HepG2 (cell line): ENCODE measurements around the gene LIN28B.

Experiments used
- EZH2 ChIP-seq: conservative IDR thresholded peaks from 2 replicates; pipeline ENCODE4 v1.6.1; 2012; ENCODE audit warnings: mild to moderate bottlenecking, low read depth, low read length, moderate library complexity
- POLR2A ChIP-seq, 2 experiments: IDR thresholded peaks; 2 replicates each; pipeline ENCODE4 v1.6.1; 2011; ENCODE audit warnings: low read depth in 2 of 2, low read length in 2 of 2, mild to moderate bottlenecking in 1 of 2, moderate library complexity in 1 of 2; ENCODE audit not compliant: insufficient read depth in 1 of 2
- SIN3B ChIP-seq: fragments of 150-350 bp; IDR thresholded peaks from 2 replicates; pipeline ENCODE4 v1.6.1; 2014; ENCODE audit warnings: low read length
- TF ChIP-seq, protein P1 (sequence below): sonication (generic); formaldehyde crosslinking; conservative IDR thresholded peaks from 2 replicates; pipeline ENCODE4 v1.4.0; 2020; ENCODE audit warnings: missing genetic modification reagents
- TF ChIP-seq, protein P2 (sequence below): sonication (generic); formaldehyde crosslinking; IDR thresholded peaks from 2 replicates; pipeline ENCODE4 v1.5.0; 2020; ENCODE audit warnings: mild to moderate bottlenecking, missing genetic modification reagents, moderate library complexity
- TF ChIP-seq, protein P3 (sequence below): sonication (generic); IDR thresholded peaks from 2 replicates; pipeline ENCODE4 v1.6.1; 2016; ENCODE audit warnings: low read depth, borderline replicate concordance

DNA sequence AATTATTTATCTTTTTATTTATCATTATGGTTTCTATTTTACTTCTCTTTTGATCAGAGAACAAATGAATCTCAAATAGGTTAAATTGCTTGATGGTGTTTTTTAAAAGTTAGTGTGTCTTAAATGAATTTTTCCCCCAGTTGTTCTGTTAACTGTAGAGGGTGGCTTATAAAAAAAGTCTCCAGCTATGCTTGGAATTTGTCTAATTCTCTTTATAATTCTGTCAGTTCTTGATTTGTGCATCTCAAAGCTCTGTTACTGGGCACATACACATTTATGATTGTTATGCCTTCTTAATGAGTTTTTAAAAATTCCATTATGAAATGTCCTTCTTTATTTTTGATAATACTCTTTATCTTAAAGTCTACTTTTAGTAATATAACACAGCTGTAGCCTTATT lies 58.0 kb downstream of the LIN28B start:
- TF ChIP-seq, protein P1, sequence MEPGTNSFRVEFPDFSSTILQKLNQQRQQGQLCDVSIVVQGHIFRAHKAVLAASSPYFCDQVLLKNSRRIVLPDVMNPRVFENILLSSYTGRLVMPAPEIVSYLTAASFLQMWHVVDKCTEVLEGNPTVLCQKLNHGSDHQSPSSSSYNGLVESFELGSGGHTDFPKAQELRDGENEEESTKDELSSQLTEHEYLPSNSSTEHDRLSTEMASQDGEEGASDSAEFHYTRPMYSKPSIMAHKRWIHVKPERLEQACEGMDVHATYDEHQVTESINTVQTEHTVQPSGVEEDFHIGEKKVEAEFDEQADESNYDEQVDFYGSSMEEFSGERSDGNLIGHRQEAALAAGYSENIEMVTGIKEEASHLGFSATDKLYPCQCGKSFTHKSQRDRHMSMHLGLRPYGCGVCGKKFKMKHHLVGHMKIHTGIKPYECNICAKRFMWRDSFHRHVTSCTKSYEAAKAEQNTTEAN: no peak
- TF ChIP-seq, protein P2, sequence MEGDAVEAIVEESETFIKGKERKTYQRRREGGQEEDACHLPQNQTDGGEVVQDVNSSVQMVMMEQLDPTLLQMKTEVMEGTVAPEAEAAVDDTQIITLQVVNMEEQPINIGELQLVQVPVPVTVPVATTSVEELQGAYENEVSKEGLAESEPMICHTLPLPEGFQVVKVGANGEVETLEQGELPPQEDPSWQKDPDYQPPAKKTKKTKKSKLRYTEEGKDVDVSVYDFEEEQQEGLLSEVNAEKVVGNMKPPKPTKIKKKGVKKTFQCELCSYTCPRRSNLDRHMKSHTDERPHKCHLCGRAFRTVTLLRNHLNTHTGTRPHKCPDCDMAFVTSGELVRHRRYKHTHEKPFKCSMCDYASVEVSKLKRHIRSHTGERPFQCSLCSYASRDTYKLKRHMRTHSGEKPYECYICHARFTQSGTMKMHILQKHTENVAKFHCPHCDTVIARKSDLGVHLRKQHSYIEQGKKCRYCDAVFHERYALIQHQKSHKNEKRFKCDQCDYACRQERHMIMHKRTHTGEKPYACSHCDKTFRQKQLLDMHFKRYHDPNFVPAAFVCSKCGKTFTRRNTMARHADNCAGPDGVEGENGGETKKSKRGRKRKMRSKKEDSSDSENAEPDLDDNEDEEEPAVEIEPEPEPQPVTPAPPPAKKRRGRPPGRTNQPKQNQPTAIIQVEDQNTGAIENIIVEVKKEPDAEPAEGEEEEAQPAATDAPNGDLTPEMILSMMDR (CRISPR knock-in tag): no peak
- TF ChIP-seq POLR2A (IDR thresholded peaks at IDR 0.05; ENCODE audit: insufficient read depth in 1 of 2, low read depth in 2 of 2, low read length in 2 of 2): no peak
- TF ChIP-seq, protein P3, sequence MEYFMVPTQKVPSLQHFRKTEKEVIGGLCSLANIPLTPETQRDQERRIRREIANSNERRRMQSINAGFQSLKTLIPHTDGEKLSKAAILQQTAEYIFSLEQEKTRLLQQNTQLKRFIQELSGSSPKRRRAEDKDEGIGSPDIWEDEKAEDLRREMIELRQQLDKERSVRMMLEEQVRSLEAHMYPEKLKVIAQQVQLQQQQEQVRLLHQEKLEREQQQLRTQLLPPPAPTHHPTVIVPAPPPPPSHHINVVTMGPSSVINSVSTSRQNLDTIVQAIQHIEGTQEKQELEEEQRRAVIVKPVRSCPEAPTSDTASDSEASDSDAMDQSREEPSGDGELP: no peak
- no peak for TF ChIP-seq EZH2
- TF ChIP-seq SIN3B: no peak
